Subcutaneous adipose tissue (tissue), 4 donors: Measurements from ENCODE around the gene KPRP. TPM values are rescaled to one million over a fixed set of nuclear protein-coding genes. Genes with fewer than 3 reads are reported as not detected.

Experiments
- CTCF ChIP-seq: fragments of 450-650 bp; IDR thresholded peaks from one replicate; pipeline ENCODE4 v1.5.1; 2016; ENCODE audit warnings: low read depth, mild to moderate bottlenecking, control low read depth, antibody characterized with exemption, moderate library complexity
- total RNA-seq, 4 donors: library from RNA; depleted of rRNA; stranded (reverse); fragments of >200 nt; gene quantifications; one replicate each; pipeline ENCODE4 v1.1.0, GENCODE V29; 2016

The KPRP gene
- total RNA-seq, 4 donors from 2014 or later = not detected

GRCh38 chr1:152741656-152742055 is 16.2 kb upstream of the KPRP start:
- TF ChIP-seq CTCF = no peak

- TF ChIP-seq CTCF = no peak
Observed at GRCh38 chr1:152743371-152744145, 14.3 kb upstream of the KPRP start.

DNA sequence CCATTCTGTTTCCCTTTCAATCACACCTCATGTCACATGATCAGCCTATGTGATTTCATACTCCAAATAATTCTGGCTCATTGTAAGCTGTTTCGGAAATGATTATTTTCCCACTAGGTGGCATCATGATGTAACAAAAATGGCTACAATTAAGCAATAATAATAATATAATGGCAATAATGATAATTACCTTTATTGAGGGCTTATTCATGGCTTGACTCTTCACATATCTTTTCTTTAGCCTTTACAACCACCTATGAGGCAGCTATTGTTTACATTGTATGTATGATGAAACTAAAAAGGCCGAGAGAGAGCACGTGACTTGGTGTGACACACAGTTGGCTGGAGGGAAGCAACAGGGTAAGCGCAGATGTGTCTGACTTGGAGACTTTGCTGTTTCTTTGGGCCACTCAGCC is 12.5 kb upstream of the KPRP start:
- no peak for TF ChIP-seq CTCF

GRCh38 chr1:152745765-152746444 is 11.9 kb upstream of the KPRP start:
- no peak for TF ChIP-seq CTCF

GRCh38 chr1:152747831-152748230 is 10.0 kb upstream of the KPRP start:
- no peak for TF ChIP-seq CTCF

GRCh38 chr1:152752225-152752624 is 5.6 kb upstream of the KPRP start:
- no peak for TF ChIP-seq CTCF

DNA sequence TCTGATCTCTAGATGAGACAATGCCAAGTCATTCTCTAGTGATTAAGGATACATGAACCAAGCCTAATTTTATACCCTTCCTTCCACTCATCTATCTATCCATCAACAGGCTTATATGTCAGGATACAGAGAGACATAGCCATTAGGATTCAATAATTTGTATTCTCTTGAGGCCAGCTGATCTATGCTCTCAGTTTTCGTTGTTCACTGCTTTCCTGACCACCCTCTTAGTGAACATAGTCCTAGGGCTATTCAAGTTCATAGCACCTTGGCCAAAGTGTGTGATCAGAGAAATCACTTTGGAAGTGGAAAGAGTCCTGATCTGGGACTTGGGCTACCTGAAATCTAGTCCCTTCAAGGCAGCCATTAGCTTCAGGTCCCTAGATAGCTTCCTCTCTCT is 4.2 kb upstream of the KPRP start:
- no peak for TF ChIP-seq CTCF
